Measurements from ENCODE around the gene PHKB. TPM values are rescaled to one million over a fixed set of nuclear protein-coding genes. Genes with fewer than 3 reads are reported as not detected.

PHKB gene
- total and polyA plus RNA-seq, 2 donors (not counting 3 experiments of a cell fraction or from before 2014, with no cell fraction given): 30.1 to 61.0 TPM

DNA sequence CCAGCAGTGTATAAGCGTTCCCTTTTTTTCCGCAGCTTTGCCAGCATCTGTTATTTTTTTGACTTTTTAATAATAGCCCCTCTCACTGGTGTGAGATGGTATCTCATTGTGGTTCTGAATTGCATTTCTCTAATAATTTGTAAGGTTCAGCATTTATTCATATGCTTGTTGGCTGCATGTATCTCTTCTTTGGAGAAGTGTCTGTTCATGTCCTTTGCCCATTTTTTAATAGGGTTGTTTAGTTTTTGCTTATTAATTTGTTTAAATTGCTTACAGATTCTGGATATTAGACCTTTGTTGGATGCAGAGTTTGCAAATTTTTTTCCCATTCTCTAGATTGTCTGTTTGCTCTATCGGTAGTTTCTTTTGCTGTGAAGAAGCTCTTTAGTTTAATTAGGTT, 26.9 kb downstream of the PHKB start:
- TF ChIP-seq MYC (IDR thresholded peaks at IDR 0.05; ENCODE audit: low read depth, low read length) (no peak), FOS (IDR thresholded peaks at IDR 0.05; ENCODE audit: borderline replicate concordance, insufficient read depth, low read length) (no peak), POLR2A (IDR thresholded peaks at IDR 0.05; ENCODE audit: low read depth, low read length) (no peak), GATA2 (IDR thresholded peaks at IDR 0.05; ENCODE audit: insufficient read depth, insufficient read length, low read depth, low read length) (no peak), POLR2AphosphoS5 (IDR thresholded peaks at IDR 0.05; ENCODE audit: insufficient read depth, low read depth, low read length) (no peak), JUN (IDR thresholded peaks at IDR 0.05; ENCODE audit: borderline replicate concordance, insufficient read depth, insufficient read length, low read depth) (no peak), EZH2 (IDR thresholded peaks at IDR 0.05; ENCODE audit: borderline replicate concordance, low read depth, low read length, severe bottlenecking) (no peak)
- TF ChIP-seq, protein P1, sequence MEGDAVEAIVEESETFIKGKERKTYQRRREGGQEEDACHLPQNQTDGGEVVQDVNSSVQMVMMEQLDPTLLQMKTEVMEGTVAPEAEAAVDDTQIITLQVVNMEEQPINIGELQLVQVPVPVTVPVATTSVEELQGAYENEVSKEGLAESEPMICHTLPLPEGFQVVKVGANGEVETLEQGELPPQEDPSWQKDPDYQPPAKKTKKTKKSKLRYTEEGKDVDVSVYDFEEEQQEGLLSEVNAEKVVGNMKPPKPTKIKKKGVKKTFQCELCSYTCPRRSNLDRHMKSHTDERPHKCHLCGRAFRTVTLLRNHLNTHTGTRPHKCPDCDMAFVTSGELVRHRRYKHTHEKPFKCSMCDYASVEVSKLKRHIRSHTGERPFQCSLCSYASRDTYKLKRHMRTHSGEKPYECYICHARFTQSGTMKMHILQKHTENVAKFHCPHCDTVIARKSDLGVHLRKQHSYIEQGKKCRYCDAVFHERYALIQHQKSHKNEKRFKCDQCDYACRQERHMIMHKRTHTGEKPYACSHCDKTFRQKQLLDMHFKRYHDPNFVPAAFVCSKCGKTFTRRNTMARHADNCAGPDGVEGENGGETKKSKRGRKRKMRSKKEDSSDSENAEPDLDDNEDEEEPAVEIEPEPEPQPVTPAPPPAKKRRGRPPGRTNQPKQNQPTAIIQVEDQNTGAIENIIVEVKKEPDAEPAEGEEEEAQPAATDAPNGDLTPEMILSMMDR (IDR thresholded peaks at IDR 0.05; ENCODE audit: extremely low read depth in 1 of 2, insufficient read depth in 1 of 2, low read depth in 1 of 2, low read length in 2 of 2): no peak
- TF ChIP-seq, protein P2, sequence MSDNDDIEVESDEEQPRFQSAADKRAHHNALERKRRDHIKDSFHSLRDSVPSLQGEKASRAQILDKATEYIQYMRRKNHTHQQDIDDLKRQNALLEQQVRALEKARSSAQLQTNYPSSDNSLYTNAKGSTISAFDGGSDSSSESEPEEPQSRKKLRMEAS (IDR thresholded peaks at IDR 0.05; ENCODE audit: insufficient read depth, insufficient read length): no peak
- Histone ChIP-seq H3K4me3 (replicated peaks in 1 of 3; ENCODE audit: insufficient read depth in 1 of 3, low read depth in 1 of 3, low read length in 3 of 3) (no peak overlapping the region), H3K36me3 (ENCODE audit: control insufficient read depth in 2 of 2, extremely low read depth in 1 of 2, insufficient read depth in 2 of 2, low read length in 2 of 2) (no peaks in the 10 kb centered on the region), H3K4me1 (ENCODE audit: control insufficient read depth, extremely low read depth, insufficient read depth, low read length) (no peaks in the 10 kb centered on the region), H3K27ac (ENCODE audit: insufficient read depth, low read depth, low read length) (no peak overlapping the region), H4K20me1 (replicated peaks; ENCODE audit: control insufficient read depth, extremely low read depth, insufficient read depth, low read length) (peaks cover 5% of the 10 kb centered on the region), H3K9me3 (replicated peaks; ENCODE audit: control insufficient read depth, insufficient read depth, low read length) (peaks cover 3% of the 10 kb centered on the region), H2AFZ (ENCODE audit: low read depth, low read length) (no peak overlapping the region), H3K9me1 (replicated peaks; ENCODE audit: control insufficient read depth, extremely low read depth, insufficient read depth, low read length) (no peaks in the 10 kb centered on the region), H3K4me2 (ENCODE audit: insufficient read depth, low read length) (no peak overlapping the region), H3K27me3 (ENCODE audit: control insufficient read depth in 2 of 2, insufficient read depth in 2 of 2, low read length in 2 of 2) (no peaks in the 10 kb centered on the region), H3K9ac (replicated peaks; ENCODE audit: extremely low read depth, insufficient read depth, low read length) (no peak overlapping the region), H3K79me2 (ENCODE audit: control insufficient read depth, insufficient read depth, low read length) (peaks cover 20% of the 10 kb centered on the region)
- no peak for FAIRE-seq
- dilution Hi-C loops (cut with MboI; ENCODE audit: extremely low pct_ligation_motif_present, low sequenced_read_pairs): no loop called here
- no TSS peak for BruUV-seq (replicated peaks)
- intact Hi-C loops (cut with micrococcal nuclease): no loop called here
- ChIA-PET CTCF (interaction anchor here (1.3 kb wide), 1 partner anchor 9 kb away, joined by 5 read pairs; no protein-coding TSS in a partner anchor), POLR2A (no interaction called here)
- DNase-seq (ENCODE audit: low read depth, low spot score): no peak

Data from endothelial cell of umbilical vein (primary cell).